ENCODE data around the gene PROZ.
A peak's percentile ranks its signal among the peaks of the same experiment; 100 is the strongest.

Gene PROZ

GRCh38 chr13:113120300-113121182 is 37.9 kb upstream of the PROZ start:
- no peak for DNase-seq

GRCh38 chr13:113121183-113121927 is 37.1 kb upstream of the PROZ start:
- DNase-seq = no peak

GRCh38 chr13:113121928-113122471 is 36.4 kb upstream of the PROZ start:
- DNase-seq = no peak

- no peak for DNase-seq
These were observed 35.8 kb upstream of the PROZ start, which contains the start of gene F10 for GRCh38 chr13:113122550-113123225. Gene F10, plus strand, starts transcription at chr13:113122799. Its CDS starts 57 bp downstream, at chr13:113122856.

- DNase-seq = no peak
These were observed 34.9 kb upstream of the PROZ start for GRCh38 chr13:113123226-113124201.

GRCh38 chr13:113124211-113124970 is 34.1 kb upstream of the PROZ start:
- DNase-seq = no peak

GRCh38 chr13:113125506-113126264 is 32.8 kb upstream of the PROZ start:
- DNase-seq = no peak

- DNase-seq = no peak
These were observed 31.9 kb upstream of the PROZ start for GRCh38 chr13:113126265-113127150.

GRCh38 chr13:113129480-113129879 is 29.0 kb upstream of the PROZ start:
- no peak for DNase-seq

GRCh38 chr13:113129921-113130750 is 28.3 kb upstream of the PROZ start:
- no peak for DNase-seq

GRCh38 chr13:113135281-113135760 is 23.1 kb upstream of the PROZ start:
- DNase-seq = no peak

GRCh38 chr13:113137691-113138298 is 20.7 kb upstream of the PROZ start:
- no peak for DNase-seq

- DNase-seq = peak; percentile 22 to 26
These were observed 19.5 kb upstream of the PROZ start for GRCh38 chr13:113138792-113139551.

- DNase-seq = no peak
These were observed 18.9 kb upstream of the PROZ start for GRCh38 chr13:113139577-113139976.

GRCh38 chr13:113140677-113141600 is 17.5 kb upstream of the PROZ start:
- no peak for DNase-seq
